ENCODE measurements around the gene C1orf35.

- TF ChIP-seq CTCF (IDR thresholded peaks at IDR 0.05), result no peak
- TF ChIP-seq EZH2 (IDR thresholded peaks at IDR 0.05), result no peak
These were observed 18.8 kb downstream of the C1orf35 start for GRCh38 chr1:228084325-228084724.

All from neural progenitor cell (in vitro differentiated cells).